ENCODE measurements around the gene SELP.

The SELP gene

DNA sequence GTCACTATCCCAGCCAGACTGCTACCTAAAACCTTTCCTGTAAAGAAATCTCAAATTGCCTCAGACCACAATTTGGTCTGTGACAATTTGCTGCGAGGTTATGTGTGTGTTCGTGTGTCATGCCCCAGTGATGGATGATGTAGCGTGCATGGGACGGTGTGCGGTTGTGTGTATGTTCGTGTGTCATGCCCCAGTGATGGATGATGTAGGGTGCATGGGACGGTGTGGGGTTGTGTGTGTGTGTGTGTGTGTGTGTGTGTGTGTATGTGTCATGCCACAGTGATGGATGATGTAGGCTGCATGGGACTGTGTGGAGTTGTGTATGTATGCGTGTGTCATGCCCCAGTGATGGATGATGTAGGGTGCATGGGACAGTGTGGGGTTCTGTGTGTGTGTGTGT lies 9.4 kb downstream of the SELP start:
- no peak for DNase-seq (ENCODE audit: low read depth)

DNA sequence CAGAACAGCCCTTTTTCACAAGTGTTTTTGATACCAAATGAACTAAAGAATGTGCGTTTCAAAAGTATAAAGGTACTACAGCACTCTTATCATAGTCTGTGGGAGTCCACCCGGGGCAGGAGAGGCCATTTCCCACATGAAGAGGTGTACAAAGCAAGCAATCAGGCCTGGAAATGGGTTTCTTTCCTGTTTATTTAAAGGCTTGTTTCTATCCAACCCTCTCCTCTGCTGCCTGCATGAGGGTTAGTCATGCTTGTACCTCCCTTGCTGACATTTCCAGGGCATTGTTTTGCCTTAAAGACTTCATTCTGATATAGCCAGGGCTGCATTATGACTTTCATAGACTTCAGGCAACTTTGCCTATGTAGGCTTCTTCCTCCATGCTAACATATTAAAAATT lies 11.6 kb downstream of the SELP start:
- no peak for DNase-seq (ENCODE audit: low read depth)

- no peak for DNase-seq (ENCODE audit: low read depth)
Measured at GRCh38 chr1:169615803-169616202, 14.1 kb downstream of the SELP start.

GRCh38 chr1:169610858-169611257 lies 19.1 kb downstream of the SELP start:
- DNase-seq (ENCODE audit: low read depth), result no peak

GRCh38 chr1:169610108-169610507 lies 19.8 kb downstream of the SELP start:
- no peak for DNase-seq (ENCODE audit: low read depth)

DNA sequence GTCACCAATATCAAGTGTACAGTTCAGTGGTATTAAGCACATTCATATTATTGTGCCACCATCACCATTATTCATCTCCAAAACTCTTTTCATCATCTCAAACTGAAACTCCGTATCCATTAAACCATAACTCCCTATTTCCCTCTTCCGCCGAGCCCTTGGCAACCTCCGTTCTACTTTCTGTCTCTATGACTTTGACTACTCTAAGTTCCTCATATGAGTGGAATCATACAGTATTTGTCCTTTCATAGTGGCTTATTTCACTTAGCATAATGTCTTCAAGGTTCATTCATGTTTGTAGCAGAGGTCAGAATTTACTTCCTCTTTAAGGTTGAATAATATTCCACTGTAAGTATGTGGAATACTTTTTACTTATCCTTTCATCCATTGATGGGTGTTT lies 21.7 kb downstream of the SELP start:
- DNase-seq (ENCODE audit: low read depth), result no peak

DNA sequence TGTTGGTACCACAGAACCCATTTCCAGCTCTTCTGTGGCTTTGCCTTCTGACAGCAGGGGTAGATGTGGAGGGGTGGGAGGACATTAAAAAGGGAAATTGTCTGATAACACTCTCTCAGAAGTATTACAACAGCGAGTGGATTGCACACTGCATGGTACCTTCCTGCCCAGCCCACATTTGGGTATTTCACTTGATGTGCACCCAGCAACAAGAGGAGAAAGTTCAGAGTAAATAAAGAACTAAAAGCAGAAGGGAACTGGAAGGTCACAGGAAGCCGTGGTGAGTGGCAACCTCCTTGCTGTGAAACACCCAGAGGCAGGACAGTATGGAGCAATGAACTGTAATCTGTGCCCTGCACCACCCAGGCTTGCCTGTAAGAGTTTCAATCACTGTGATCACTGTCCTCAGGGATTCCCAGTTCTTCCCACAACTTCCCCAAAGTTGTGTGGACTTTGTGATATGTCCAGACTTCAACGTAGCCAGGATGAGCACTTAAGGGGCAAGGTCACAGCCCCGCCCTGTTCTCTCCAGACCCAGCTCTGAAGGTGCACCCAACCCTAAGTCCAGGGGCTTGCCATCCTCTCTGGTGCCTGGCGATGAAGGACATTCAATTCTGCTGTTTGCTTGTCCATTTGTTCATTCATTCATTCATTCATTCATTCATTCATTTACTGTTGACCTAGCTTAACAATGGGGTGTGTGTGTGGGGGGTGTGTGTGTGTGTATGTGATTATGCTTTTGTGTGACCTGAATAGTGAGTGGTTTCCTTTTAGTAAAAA lies 25.0 kb downstream of the SELP start:
- peak; percentile 13 for DNase-seq (ENCODE audit: low read depth)

DNA sequence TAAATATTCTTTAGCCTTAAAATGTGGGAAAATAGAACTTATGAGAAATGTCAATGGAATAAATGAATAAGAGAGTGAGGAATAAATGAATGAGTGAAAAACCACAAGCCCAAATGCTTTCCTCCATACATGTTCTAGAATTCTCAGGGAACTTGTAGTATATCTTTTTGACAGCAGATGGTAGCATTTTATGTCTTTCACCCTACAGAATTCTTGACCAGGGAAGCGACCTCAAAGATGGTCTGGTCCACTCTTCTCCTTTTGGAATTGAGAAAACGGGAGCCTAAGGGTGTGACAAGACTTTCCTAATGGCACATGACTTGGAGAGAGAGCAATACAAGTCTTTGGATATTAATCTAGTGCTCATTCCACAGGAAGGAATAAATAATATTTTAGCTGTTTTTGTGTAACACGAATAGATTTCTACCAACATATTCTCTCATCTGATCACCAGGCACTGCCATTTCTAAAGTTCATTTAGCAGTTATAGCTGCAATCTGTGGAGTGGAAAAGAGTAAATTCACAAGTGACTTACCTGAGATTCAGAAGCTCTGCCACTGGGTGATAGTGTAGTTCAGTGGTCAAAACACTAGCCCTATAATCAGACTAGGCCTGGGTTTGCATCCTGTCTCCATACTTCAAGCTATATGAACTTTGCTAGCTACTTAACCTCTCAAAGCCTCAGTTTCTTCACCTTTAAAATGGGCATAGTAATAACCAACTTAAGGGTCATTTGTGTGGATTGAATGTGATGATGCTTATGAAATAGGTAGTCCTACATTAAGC lies 28.6 kb downstream of the SELP start:
- no peak for DNase-seq (ENCODE audit: low read depth)

DNA sequence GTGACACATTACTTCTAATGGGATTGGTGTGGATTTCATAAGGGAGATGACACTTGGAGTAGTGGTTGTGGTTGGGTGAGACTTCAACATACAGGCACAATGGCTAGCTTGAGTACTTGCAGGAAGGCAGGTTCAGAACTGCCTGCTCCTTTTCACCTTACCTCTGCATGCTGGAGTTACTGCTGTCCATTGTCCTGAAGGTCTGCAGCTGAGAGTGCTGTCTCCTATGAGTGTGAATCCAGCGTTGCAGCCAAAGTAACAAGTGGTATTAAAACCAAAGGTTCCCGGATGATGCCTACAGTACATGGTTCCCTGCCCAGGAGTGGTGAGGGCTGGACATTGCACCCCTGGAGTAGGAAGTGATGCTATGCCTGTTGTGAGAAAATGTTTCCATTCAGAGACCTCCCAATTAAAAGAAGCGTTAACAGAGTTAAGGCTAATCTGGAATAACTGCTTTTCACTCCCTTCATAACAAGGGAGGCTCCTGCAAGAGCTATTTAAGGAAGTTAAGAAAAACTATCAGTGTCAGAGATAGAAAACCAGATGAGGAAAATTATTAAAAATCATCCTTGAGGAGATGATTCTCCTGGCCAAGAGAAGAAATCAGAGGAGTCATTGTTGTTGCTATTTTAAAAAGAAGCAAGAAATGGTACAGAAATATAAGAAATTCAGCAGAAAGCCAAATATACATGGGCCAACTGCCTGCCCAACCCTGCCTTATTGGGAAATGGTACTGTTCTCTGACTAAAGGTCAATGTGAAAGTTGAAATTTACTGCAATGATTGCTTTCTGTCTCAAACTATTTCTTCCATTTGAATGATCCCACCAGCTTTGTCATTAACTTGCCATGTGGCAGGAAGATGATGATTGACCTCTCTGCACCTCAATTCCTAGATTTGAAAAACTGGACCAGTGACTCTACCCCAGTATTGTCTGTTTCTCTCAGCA lies 33.9 kb downstream of the SELP start:
- no peak for DNase-seq (ENCODE audit: low read depth)

- DNase-seq (ENCODE audit: low read depth), result no peak
Measured at GRCh38 chr1:169594391-169594790, 35.5 kb downstream of the SELP start.

- no peak for DNase-seq (ENCODE audit: low read depth)
Measured at GRCh38 chr1:169590932-169591331, 39.0 kb downstream of the SELP start.

DNA sequence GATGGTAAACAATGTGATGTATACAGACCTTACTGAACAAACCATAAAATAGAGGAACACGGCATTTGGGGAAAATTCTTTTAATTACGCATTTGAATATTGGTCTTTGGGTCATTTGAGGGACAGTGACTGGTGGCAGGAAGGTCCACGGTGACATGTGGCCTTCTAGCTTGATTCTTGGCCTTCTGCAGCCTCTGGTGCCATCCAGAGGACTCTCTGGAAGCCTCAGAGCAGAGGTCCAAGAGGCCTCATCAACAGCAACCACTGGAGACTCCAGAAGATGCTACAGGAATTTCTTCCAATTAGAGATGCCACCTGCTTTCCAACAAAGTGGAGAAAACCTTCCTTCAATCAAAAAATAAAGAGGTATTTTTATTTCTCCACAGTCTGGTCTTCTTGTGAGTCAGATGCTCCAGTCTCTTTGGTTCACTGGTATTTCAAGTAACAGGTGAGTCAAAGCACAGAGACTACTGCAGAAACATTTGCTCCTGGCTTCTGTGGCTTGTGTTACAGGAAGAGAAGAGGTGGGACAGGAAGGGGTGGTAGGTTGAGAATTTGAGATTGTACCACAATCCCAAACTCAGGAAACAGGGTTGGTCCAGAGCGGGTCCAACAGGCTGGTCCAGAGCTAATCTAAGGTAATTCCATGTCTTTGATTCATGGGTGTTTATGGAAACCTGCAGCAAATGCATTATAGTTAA lies 41.0 kb downstream of the SELP start:
- DNase-seq (ENCODE audit: low read depth), result no peak

- no peak for DNase-seq (ENCODE audit: low read depth)
Measured at GRCh38 chr1:169588112-169588511, 41.8 kb downstream of the SELP start.

GRCh38 chr1:169586395-169587255 lies 43.3 kb downstream of the SELP start, which contains the start of gene F5:
Gene F5, minus strand, starts transcription at chr1:169586481. Its CDS starts 95 bp downstream, at chr1:169586386.
- peak; percentile 50 for DNase-seq (ENCODE audit: low read depth)

DNA sequence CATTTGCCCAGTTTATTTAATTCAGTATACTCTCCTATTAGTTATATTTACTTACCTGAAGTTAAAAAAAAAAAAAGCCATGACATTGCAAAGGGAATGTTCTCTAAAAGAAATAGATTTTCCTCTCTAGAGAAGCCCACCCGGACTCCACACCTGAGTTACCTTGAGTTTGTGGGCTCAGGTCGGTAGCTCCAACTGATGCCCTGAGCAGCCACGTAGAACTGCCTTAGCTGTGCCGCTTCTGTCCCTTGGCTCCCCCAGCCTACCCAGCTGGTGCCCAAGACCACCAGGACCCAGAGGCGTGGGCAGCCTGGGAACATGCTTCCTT lies 43.9 kb downstream of the SELP start:
- DNase-seq (ENCODE audit: low read depth), result no peak

- DNase-seq (ENCODE audit: low read depth), result no peak
Measured at GRCh38 chr1:169585181-169585580, 44.7 kb downstream of the SELP start.

- no peak for DNase-seq (ENCODE audit: low read depth)
Measured at GRCh38 chr1:169584483-169585144, 45.3 kb downstream of the SELP start.

DNA sequence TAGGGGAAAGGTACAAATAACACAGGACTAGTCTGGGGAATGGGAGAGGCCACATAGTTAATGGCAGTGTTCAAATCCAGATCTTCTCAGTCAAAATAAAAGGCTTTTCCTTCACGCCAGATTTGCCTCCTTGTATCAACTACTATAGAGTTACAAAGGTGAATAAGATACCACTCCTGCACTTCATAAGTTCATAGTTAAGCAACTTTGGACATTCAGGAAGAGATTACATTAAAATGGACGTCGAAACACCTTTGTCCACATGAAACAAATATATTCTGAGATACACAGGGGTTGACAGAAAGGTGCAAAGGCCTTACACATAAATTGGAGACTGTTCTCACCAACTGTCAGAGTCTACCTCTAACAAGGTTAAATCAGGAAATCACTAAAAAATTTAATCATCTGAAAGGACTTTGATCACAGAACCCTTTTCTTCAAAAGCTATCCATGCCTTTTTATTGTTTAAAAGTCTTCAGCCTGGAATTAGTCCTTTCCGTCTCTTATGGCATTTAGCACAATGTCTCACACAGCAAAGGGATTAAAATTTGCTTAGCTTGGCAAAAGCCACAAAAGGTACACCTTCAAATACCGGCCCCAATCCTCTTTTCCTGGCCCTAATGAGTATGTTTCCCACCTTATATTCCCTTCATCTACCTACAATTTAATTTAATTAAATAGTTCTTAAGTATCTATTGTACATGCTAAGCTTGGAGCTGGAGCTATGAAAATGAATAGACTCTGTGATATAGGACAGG lies 51.8 kb downstream of the SELP start:
- DNase-seq (ENCODE audit: low read depth), result no peak

DNA sequence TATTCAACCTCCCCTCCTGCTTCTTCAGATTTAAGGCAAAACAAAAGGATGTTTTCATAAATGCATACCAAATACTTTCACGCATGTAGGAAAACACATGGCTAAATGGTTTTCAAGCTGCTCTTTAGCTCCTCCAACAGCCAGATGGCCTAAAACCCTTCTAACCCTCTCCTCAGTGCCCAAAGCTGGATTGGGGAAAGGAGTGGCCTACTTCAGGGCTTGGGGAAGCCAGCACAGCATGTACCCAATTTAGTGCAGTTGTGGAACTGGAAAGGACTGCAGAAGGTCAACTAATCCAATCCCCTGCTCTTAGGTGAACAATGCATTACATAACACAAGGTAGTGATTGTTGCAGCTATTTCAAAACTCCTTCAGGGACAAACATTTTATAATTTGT lies 53.0 kb downstream of the SELP start:
- no peak for DNase-seq (ENCODE audit: low read depth)

Data from T follicular helper cell (primary cell).